GM19023 (cell line): ENCODE results near the gene RUSF1.

Experiments
- ATAC-seq: cut with Tn5 transposase; IDR thresholded peaks from one replicate; pipeline ENCODE4 v1.9.1; 2021; ENCODE audit warnings: mild to moderate bottlenecking, moderate library complexity; ENCODE audit not compliant: unreplicated experiment

Gene RUSF1

GRCh38 chr16:31473264-31473984 is 34.8 kb downstream of the RUSF1 start:
- ATAC-seq = no peak

- no peak for ATAC-seq
Observed at GRCh38 chr16:31472709-31473203, 35.4 kb downstream of the RUSF1 start.

- ATAC-seq = no peak
Observed at GRCh38 chr16:31471875-31472708, 36.1 kb downstream of the RUSF1 start, which contains the start of gene TGFB1I1. Gene TGFB1I1 (plus strand): TSS chr16:31472152. CDS start chr16:31472189, 37 bp downstream.

DNA sequence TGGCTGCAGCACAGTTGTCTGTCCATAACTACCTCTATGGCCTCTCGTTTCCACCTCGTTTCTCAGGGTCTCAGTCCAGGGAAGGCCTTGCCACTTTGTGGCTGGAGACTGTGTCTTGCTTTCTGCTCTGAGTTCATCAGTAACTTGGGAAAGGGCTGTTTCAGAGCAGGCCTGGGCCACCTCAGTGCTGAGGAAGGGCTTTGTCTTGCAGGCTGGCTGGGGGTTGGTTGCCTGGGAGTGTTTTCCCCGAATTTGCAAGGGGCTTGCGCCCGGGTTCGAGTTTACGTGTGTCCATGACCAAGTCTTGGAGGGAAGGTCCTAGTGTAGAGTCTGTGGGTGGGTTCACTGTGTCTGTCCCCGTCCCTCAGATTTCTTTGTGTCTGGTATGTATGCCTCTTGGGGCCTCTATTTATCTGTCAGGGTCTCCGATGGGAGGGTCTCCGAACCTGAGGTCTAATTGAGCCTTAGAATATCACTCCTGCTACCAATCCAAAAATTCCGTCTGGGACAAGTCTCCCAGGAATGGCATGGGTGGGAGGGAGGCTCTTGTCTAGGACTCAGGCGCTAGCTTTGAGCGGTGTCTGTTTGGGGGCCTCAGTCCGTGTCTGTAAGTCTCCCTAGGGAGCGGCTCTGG is 36.8 kb downstream of the RUSF1 start:
- ATAC-seq = no peak

GRCh38 chr16:31470615-31471014 is 37.6 kb downstream of the RUSF1 start:
- no peak for ATAC-seq

DNA sequence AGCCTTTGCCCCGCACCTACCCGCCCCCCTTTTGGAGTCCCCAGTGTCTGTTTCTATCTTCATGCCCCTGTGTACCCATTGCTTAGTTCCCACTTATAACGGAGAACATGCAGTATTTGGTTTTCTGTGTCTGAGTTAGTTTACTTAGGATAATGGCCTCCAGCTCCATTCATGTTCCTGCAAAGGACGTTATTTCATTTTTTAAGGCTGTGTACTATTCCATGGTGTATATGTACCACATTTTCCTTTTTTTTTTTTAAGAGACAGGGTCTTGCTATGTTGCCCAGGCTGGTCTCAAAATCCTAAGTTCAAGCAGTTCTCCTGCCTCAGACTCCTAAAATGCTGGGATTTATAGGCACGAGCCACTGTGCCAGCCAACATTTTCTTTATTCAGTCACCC is 40.3 kb downstream of the RUSF1 start:
- no peak for ATAC-seq

- no peak for ATAC-seq
Observed at GRCh38 chr16:31467151-31467773, 40.9 kb downstream of the RUSF1 start.

DNA sequence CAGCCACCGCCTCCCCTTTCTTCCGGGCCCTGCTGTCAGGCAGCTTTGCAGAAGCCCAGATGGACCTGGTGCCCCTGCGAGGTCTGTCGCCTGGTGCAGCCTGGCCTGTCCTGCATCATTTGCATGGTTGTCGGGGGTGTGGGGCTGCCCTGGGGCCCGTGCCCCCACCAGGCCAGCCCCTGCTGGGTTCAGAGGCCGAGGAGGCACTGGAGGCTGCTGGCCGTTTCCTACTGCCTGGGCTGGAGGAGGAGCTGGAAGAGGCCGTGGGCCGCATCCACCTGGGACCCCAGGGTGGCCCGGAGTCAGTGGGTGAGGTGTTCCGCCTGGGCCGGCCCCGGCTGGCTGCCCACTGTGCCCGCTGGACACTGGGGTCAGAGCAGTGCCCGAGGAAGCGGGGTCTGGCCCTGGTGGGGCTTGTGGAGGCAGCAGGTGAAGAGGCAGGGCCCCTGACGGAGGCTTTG is 41.8 kb downstream of the RUSF1 start:
- ATAC-seq = no peak

GRCh38 chr16:31465788-31466370 is 42.3 kb downstream of the RUSF1 start:
- ATAC-seq = no peak

- ATAC-seq = no peak
Observed at GRCh38 chr16:31464781-31465260, 43.4 kb downstream of the RUSF1 start.

- ATAC-seq = no peak
Observed at GRCh38 chr16:31464348-31464769, 43.8 kb downstream of the RUSF1 start.

DNA sequence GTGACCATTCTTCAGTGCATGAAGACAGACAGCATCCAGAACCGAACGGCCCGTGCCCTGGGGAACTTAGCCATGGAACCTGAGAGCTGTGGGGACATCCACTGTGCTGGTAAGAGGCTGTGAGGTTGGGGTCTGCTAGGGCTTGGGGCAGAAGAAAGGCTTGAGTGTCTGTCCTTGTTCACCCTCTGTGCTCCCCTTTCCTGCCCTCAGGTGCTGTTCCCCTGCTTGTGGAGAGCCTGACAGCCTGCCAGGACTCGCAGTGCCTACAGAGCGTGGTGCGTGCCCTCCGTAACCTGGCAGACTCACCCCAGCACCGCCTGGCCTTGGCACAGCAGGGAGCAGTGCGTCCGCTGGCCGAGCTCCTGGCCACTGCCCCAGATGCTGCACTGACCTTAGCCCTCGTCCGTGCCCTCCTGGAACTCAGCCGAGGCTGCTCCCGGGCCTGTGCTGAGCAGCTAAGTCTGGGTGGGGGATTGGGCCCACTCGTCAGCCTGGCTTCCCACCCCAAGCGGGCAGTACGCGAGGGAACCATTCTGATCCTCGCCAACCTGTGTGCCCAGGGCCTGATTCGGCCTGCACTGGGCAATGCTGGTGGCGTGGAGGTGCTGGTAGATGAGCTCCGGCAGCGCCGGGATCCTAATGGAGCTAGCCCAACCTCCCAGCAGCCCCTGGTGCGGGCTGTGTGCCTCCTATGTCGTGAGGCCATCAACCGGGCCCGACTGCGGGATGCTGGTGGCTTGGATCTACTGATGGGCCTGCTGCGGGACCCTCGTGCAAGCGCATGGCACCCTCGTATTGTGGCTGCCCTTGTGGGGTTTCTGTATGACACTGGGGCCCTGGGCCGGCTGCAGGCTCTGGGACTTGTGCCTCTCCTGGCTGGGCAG is 46.0 kb downstream of the RUSF1 start:
- ATAC-seq = no peak

DNA sequence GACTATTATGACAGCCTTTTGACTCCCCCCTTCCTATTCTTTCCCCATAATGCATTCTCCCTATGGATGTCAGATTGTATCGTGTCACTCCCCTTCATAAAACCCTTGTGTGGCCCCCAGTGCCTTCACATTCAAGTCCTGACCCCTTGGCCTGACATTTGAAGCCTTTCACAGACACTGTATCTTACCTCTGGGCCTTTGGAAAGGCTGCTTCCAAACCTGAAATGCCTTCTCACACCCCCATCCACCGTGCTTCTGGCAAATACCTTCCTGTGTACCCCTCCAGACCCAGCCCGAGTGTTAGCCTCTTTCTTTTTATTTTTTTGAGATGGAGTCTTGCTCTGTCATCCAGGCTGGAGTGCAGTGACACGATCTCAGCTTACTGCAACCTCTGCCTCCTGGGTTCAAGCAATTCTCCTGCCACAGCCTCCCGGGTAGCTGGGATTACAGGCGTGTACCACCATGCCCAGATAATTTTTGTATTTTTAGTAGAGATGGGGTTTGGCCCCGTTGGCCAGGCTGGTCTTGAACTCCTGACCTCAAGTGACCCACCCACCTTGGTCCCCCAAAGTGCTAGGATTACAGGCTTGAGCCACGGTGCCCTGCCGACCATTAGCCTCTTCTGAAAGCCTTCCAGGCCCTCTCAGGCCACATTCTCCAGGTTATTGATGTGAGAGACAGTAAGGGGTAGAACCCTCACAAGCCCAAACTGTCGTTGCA is 46.8 kb downstream of the RUSF1 start:
- ATAC-seq = no peak

DNA sequence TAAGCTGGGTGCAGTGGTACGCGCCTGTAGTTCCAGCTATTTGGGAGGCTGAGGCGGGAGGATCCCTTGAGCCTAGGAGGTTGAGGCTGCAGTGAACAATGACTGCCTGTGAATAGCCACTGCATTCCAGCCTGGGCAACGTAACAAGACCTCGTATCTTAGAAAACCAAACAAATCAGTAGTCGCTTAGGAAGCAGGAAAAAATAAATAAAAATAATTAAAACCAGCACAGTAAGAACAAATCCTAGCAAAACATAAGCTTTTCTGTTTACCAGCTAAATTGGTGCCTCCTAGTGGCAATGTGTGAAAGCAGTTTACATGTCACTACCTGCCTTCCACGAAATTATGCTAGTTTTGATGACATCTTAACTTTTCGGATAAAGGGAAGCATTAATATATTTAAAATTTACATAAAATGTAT is 47.6 kb downstream of the RUSF1 start:
- ATAC-seq = no peak

- ATAC-seq = peak; percentile 68
Observed at GRCh38 chr16:31459687-31460581, 48.3 kb downstream of the RUSF1 start.

DNA sequence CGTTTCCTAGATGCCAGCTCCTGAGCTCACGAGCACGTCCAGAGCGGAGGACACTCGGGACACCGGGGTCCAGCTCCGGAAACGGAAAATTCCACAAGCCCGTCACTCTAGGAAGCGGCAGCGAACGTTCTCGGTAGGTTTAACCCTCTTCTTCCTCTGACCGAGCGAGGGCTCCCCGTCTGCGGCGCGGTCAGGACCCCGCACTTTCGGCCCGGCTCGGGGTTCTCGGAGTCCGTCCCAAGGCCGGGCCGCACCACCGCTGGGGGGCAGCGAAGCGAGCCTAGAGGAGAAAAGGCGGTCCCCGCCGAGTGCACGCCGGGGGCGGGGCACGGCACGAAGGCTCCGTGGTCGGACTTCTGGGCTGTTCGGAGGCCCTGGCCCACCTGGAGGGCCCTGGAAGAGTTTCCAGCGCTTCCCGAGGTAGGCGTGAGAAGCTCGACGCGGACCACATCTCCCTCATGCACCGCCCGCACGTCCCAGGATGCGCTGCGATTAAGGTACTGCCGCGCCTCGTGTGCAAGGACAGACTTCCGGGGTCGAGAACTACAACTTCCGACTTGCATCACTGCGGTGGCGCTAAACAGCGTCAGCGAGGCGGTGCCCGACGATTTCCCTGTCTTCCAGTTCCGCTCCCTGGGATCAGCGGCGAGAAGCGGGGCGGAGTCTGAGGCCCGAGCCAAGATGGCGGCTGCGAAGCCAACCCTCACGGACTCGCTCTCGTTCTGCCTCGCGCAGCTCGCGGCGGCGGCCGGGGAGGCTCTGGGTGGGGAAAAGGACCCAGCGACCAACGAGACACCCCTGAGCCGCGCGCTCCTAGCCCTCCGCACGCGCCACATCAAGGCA is 49.1 kb downstream of the RUSF1 start, which contains the start of gene ARMC5:
Gene ARMC5, plus strand, starts transcription at position 658 of the 843 bp plus-strand sequence. Its CDS starts 24 bp downstream, at position 682.
- peak; percentile 79 for ATAC-seq
